NCI-H2107 treated with DMSO at 0.1 percent for 48 hours (cell line): Measurements from ENCODE around the gene TMX4.
"Not testable (repeated sequence)": the region's sequence is repeated elsewhere in the genome, so short reads cannot be mapped to it uniquely, and the experiment has no call there.

ENCODE experiments used
- DNase-seq: peaks from one replicate; lab custom pipeline; 2025; ENCODE audit not compliant: unreplicated experiment; lab: John Stamatoyannopoulos, UW

Gene TMX4

GRCh38 chr20:8019246-8019997 is at the start of gene TMX4:
TMX4 (minus strand) TSS chr20:8019761; CDS start chr20:8019613, 148 bp downstream.
- DNase-seq, result peak; percentile 59

DNA sequence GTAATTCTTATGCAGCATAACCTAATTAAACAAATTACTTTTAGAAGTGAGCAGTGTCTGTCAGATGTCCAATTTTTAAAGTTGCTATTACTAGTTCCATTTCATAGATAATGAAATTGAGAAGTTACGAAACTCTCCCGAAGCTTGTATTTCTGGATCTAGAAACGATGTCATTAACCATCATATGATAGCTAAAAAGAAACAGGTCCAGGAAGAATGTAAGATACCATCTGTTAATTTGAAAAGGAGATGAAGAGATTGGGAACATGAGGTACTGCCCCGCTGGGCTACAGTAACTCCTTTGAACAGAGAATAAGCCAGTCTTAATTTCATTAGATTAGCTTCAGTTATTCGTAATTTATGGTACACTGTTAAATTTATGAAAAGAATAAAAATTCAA is 47.5 kb upstream of the TMX4 start:
- no peak for DNase-seq

DNA sequence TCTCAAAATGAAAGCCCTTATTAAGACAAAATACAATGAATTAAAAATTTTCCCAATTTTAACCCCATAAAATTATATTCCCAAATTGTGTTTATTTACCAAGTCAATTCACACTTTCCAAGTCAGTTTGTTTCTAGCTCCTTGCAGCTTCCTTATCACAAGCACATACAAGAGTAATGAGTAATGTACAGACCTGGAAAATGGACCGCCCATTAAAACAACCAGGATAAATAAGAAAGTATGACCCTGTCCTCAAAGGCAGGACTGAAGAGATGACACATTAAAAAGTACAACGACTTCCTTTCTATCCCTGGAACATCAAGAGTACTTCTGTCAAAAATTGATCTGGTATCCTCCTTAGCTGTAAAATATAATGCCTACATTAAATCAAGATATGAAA is 47.1 kb upstream of the TMX4 start:
- no peak for DNase-seq

DNA sequence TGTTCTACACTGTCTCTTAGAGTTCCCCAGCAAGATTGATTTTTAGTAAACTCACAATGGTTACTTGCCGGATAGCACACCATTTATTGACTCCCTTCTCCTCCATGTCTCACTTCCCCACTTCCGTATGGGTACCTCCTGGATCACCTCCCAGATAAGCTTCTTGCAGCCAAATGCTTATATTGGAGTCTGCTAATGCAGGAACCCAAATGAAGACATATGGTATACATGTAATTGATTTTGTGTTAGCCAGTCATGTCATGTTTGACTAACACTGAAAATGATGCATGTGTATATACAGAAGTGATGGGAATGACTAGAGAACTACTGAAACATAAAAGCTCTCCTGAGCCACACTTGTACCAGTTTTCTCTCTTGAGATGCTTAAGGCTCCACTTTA is 46.1 kb upstream of the TMX4 start:
- DNase-seq, result no peak

- DNase-seq, result no peak
Observed at GRCh38 chr20:8062756-8063155, 43.2 kb upstream of the TMX4 start.

GRCh38 chr20:8061861-8062518 is 42.4 kb upstream of the TMX4 start:
- no peak for DNase-seq

DNA sequence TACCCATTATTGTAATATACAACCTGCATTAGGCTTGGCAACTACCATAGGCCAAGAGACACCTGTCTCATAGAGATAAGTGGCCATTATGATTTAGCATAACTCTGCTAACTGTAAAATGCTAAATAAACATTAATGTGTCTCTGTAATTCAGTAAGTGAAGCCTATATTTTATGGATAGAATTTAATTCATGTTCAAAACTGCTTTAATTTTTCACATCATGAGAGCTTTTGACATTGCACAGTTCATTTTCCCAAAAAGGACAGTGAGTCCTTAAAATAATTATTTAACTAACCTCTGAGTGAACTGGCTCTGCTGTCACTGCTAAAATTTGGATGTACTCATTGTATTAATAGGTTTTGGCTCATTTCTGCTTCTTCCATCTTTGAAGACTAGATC is 41.4 kb upstream of the TMX4 start:
- peak; percentile 17 for DNase-seq

DNA sequence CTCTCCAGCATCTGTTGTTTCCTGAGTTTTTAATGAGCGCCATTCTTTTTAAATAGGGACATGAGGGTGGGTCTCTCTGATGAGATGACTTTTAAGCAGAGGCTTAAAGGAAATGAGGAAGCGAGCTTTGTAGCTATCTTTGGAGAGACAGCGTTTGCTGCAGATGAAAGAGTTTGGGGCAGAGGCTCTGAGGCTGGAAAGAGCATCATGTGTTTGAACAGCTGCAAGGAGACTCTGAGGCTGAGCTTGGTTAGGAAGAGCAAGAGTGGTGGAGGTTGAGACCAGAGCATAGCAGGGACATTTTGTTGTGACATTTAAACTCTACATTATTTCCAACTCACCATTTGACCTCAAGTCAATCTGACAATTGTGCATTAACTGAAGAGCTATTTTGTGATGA is 38.3 kb upstream of the TMX4 start:
- no peak for DNase-seq

- DNase-seq, result no peak
Observed at GRCh38 chr20:8055096-8055495, 35.5 kb upstream of the TMX4 start.

DNA sequence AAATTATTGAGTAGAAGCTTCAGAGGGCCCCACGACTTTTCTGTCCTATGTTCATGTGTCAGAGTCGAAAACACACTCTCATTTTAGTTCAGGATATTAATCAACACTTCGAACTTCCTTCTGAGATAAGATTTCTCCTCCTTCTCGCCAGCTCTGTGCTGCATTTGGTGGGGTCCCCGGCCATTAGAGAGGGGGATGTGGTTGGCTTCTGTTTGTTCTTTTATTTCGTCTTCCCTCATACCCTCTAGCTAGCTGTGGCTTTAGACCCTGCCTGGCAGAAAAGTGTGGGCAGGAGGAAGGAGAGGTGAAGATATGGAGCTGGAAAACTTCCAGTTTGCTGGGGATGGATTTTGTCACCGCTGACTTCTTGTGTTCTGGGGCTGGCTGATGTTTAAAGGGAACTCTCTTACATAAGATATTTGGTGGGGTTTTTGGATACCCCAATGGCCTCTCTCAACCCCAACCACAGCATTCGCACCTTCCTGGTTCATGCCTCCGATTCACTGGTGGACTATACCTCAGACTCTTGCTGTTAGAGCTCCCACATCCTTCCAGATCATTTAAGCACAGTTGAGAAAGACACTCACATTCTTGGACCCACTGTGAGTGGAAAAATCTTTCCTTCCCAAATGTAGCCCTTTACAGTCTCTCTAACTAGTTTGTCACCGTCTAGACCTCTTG is 30.7 kb upstream of the TMX4 start:
- DNase-seq, result no peak

DNA sequence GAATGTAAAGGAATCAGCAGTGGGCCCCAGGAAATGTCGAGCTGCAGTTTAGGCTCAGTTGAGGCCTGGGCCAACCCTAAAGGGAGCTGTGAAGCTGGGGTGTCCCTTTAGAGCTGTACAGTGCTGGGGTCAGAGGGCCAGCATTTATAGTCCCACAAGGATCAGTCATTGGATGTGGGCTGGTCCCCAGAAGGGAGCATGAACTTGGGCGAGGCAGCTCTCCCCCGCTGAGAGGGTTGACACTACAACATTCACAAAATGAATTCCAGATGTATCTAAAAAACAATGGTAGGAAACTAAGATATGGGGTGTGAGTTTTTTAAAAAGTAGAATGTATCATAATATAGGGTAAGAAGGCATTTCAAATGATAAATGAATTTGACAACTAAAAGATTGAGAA is 29.7 kb upstream of the TMX4 start:
- DNase-seq, result no peak

DNA sequence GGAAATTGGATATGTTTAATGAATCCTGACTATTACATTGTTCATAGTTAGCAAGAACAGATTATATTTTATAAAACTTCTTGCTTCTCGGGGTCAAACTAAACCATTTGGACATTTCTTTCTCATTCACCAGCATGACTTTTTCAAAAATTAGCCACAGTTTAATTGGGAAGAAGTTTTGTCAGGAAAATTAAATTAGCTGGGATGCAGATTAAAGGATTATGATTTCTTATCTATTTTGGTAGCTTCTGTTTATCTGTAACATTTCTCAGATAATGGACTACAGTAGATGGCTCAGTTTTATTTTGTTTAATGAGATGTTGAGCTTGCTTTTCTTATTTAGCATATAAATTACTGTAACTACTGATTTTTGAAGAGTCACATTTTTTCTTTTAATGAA is 26.4 kb upstream of the TMX4 start:
- DNase-seq, result no peak

GRCh38 chr20:8043687-8044282 is 24.2 kb upstream of the TMX4 start:
- DNase-seq, result peak; percentile 18

GRCh38 chr20:8039042-8039441 is 19.5 kb upstream of the TMX4 start:
- no peak for DNase-seq

GRCh38 chr20:8036771-8037170 is 17.2 kb upstream of the TMX4 start:
- DNase-seq, result no peak

GRCh38 chr20:8033151-8033841 is 13.7 kb upstream of the TMX4 start:
- DNase-seq, result no peak

DNA sequence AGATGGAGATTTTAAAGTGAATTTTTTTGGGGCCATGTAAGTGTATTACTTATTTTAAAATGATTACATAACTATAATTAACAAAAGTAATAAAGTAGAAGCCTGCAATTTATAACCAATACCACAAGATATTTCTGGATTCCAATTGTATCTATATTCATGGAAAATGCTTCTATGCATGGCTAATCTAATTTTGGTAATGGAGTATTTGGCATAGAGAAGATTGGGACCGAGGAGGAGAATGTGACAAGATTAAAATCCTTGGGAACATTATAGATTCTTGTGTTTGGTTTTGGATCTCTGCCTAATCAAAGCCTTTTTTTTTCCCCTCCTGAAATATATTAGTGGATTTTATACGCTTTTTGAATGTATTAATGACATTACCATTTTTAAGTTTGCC is 12.9 kb upstream of the TMX4 start:
- no peak for DNase-seq

DNA sequence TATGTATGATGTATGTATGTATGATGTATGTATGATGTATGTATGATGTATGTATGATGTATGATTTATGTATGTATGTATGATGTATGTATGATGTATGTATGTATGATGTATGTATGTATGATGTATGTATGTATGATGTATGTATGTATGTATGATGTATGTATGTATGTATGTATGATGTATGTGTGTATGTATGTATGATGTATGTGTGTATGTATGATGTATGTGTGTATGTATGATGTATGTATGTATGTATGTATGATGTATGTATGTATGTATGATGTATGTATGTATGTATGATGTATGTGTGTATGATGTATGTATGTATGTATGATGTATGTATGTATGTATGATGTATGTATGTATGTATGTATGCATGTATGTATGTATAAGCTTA is 12.0 kb upstream of the TMX4 start:
- DNase-seq, result not testable (repeated sequence)

GRCh38 chr20:8021541-8022269 is 2.1 kb upstream of the TMX4 start:
- DNase-seq, result no peak

DNA sequence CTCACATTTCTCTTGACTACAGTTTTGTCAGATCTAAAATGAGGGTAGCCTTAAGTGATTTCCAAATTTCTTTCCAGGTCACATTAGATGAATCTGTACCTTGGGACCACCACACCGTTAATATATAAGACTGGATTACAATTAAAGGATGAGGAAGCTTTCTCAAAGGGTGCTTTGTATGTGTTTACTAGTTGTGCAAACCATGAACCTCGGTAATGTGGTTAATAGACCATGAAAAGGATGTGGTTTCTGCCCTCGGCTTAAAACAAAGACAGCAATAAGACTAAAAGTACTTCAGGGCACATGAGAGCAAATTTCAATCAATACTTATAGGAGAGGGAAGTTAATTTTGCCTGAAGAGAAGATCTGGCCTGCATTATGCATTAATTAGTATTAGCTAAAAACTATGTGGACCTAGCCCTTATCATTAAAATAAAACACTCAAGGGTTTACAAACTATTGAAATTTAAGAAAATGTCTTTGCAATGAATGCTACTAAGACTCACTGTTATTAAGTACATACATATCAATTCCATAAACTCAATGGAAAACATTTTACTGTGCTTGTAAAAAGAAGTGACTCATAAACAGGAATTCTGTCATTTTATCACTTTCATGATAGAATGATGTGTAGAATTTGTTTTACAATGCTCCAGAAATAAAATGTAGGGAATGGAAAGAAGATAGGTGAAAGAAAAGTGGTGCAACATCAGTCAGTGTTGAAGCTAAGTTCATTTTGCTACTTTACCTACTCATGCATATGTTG is 936 bp upstream of the TMX4 start:
- DNase-seq, result no peak
